DMS53 treated with DMSO at 0.1 percent for 48 hours (cell line): ENCODE results near the gene C2CD3.
A peak's percentile ranks its signal among the peaks of the same experiment; 100 is the strongest.
"Not testable (repeated sequence)": the region's sequence is repeated elsewhere in the genome, so short reads cannot be mapped to it uniquely, and the experiment has no call there.

Experiments
- DNase-seq: peaks from one replicate; lab custom pipeline; 2025; ENCODE audit not compliant: unreplicated experiment; lab: John Stamatoyannopoulos, UW

Gene C2CD3

GRCh38 chr11:74069146-74070046 lies 101.4 kb downstream of the C2CD3 start:
- DNase-seq = peak; percentile 85

DNA sequence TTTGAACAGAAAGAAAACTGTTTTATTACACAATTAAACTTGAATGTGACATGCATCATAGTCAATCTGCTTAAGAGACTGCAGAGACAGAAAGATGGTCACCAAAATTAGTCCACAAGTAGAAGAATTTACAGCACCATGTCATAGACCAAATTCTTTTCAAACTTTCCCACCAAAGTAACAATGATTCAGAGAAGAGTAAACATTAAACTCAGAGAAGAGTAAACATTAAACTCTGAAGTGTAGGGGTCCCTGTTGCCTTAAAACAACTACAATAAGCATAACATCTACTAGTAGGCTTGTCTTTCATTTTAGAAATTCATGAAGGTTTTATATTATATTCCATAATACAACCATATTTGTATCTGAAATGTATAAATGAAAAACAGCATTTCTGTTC lies 104.1 kb downstream of the C2CD3 start:
- DNase-seq = peak; percentile 22

GRCh38 chr11:74065534-74065933 lies 105.3 kb downstream of the C2CD3 start:
- DNase-seq = not testable (repeated sequence)

DNA sequence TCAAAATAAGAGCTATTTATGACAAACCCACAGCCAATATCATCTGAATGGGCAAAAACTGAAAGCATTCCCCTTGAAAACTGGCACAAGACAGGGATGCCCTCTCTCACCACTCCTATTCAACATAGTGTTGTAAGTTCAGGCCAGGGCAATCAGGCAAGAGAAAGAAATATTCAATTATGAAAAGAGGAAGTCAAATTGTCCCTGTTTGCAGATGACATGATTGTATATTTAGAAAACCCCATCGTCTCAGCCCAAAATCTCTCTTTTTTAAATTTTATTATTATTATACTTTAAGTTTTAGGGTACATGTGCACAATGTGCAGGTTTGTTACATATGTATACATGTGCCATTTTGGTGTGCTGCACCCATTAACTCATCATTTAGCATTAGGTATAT lies 107.2 kb downstream of the C2CD3 start:
- DNase-seq = not testable (repeated sequence)

- not testable (repeated sequence) for DNase-seq
Measured at GRCh38 chr11:74061599-74061998, 109.2 kb downstream of the C2CD3 start.

GRCh38 chr11:74057249-74058151 lies 113.3 kb downstream of the C2CD3 start:
- DNase-seq = no peak

GRCh38 chr11:74055938-74056337 lies 114.9 kb downstream of the C2CD3 start:
- peak; percentile 79 for DNase-seq

- no peak for DNase-seq
Measured at GRCh38 chr11:74050465-74050864, 120.3 kb downstream of the C2CD3 start.

DNA sequence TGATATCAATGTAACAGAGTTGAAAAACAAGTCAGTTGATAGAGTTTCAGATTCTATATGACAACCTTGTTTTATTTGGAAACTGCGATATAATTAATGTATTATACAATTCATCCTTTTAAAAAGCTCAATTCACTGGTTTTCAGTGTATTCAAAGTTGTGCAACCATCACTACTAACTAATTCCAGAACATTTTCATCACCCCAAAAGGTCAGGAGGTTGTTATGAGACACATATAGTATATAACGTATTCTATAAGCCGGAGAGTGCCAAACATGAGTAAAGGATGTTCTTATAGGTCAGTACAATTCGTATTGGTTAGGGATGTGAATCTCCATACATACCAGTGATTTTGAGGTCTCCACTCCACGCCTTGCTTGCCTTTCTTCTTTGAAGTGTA lies 121.8 kb downstream of the C2CD3 start:
- no peak for DNase-seq

- DNase-seq = no peak
Measured at GRCh38 chr11:74044538-74044937, 126.3 kb downstream of the C2CD3 start.

DNA sequence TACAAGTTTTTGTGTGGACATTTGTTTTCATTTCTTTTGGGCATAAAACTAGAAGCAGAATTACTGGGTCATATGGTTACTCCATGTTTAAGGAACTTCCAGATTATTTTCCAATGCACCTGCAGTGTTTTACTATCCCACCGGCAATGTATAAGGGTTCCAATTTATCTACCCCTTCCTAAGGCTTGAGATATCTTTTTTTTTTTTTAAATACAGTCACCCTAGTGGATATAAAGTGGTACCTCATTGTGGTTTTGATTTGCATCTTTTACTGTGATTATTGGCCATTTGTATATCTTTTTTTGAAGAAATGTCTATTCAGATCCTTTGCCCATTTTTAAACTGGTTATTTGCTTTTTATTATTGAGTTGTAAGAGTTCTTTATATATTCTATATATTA lies 127.4 kb downstream of the C2CD3 start:
- DNase-seq = no peak

GRCh38 chr11:74037309-74037708 lies 133.5 kb downstream of the C2CD3 start:
- peak; percentile 51 for DNase-seq

DNA sequence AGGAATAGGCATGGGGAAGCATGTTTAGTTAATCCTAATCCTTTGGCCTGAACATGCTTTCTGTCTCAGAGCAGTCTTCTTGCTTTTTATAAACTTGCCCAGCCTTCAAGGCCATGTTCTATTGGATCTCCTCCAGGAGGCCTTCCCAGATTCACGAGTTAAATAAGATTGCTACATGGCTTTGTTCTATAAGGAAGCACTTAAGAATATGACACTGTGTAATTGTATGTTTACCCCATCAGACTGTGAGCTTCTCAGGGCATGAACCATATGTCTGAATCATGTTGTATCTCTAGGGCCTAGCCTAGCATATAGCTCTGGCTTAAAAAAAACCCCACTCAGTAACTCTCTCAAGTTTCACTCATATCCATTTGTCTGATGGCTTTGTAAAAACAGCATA lies 135.5 kb downstream of the C2CD3 start:
- peak; percentile 63 for DNase-seq

DNA sequence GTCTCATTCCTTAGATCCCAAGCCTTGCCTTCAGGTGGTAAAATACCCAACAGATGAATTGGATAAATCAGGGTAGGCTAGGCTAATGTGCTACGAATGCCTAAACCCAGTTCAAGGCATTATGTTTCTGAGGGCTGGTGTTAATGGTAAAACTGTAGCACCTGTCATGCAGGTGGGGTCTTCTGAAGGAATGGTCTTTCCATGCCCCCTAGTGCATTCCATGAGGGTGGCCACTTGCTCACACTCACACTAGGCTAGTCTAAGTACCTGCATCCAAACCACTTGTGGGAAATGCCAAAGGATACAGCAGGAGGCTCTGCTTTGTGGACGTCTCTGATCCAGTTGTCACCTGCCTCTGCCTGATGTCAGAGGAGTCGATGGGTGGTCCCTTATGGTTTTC lies 137.8 kb downstream of the C2CD3 start:
- no peak for DNase-seq

- DNase-seq = no peak
Measured at GRCh38 chr11:74030723-74031676, 139.8 kb downstream of the C2CD3 start.

DNA sequence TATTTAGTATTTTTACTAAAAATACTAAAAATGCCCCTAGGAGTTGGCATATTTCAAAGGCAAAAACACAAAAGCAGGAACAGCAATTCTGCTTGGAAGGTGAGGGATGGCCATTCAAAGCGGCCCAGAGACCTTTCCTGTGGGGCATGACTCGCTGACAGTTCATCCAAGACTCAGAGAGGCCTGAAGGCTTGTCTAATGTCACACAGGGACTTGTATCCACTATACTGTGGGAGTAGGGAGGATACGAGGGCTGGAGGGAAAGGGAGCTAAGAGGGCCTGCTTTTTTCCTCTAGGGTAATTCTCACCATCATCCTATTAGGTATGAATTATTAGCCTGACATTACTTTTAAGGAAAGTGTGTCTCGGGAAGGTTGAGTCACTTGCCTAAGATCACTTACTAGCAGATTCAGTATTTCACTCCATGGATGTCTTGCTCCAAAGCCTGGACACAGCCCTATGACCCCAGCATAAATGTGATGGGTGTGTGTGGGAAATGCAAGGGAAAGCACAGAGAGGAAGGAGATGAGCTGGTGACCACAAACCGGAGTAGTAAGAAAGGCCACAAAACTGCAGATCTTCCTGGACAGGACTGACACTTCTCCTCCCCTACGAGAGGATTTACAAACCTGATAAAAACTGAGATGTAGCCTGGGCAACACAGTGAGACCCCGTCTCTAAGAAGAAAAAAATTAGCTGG lies 145.2 kb downstream of the C2CD3 start:
- no peak for DNase-seq

DNA sequence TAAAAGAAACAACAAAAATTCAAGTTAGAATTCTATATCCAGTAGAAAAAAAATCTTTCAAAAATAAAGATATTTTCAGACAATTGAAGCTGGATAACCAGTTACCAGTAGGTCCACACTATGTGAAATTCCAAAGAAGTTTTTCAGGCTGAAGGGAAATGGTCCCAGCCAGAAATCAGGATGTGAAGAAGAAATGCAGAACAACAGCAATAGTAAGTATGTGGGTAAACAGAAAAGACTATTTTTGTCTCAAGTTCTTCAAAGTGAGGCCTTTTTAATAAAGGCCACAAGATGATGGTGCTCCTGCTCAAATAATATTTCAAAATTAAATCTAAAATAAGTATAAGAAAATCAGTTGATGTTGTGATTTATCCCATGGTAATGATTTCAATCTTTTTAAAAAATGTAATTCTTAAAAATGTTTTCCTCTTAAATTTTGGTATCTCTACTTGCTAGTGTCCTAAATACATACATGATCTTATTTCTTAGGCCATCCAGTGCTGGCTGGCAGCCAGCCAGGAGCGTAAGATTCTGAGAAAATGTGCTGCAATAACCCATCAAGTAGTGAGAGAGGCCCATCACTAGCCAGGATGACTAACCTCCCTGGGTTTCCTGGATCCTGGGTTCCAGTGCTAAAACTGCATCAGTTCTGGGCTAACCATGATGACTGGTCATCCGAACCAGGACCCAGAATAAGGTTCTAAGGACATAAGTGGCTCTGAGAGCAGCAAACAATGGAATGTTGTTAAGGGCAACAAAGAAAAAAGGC lies 146.4 kb downstream of the C2CD3 start:
- DNase-seq = no peak

- no peak for DNase-seq
Measured at GRCh38 chr11:74023276-74023675, 147.5 kb downstream of the C2CD3 start.

GRCh38 chr11:74022546-74022945 lies 148.3 kb downstream of the C2CD3 start:
- no peak for DNase-seq
